Psoas muscle (tissue), 8 donors: ENCODE measurements around the gene MPPED1. TPM values are rescaled to one million over a fixed set of nuclear protein-coding genes. Genes with fewer than 3 reads are reported as not detected.

Experiments
- ATAC-seq, 4 donors: fragments of 200-7000 bp; cut with Tn5 transposase; one replicate each; pipeline ENCODE4 v1.9.1; 2020; ENCODE audit warnings: moderate library complexity in 3 of 4, mild to moderate bottlenecking in 2 of 4
- DNase-seq, 2 donors: peaks; one replicate each; pipeline ENCODE4 v3.0.0-alpha.2; 2020
- H3K27ac ChIP-seq: fragments of 200-600 bp; one replicate; pipeline ENCODE4 v1.8.0; 2022
- H3K27me3 ChIP-seq, 3 donors: fragments of 200-600 bp in 1 of 3; one replicate each; pipeline versions ENCODE4 v1.6.1 to v1.8.0; 2013 to 2022; ENCODE audit warnings: low read length in 2 of 3, mild to moderate bottlenecking in 2 of 3, moderate library complexity in 1 of 3; ENCODE audit not compliant: insufficient read depth in 3 of 3
- H3K36me3 ChIP-seq, 2 donors: fragments of 200-600 bp in 1 of 2; one replicate each; pipeline versions ENCODE4 v1.6.1 to v1.8.0; 2013 to 2022; ENCODE audit warnings: low read depth in 1 of 2, mild to moderate bottlenecking in 1 of 2, moderate library complexity in 1 of 2; ENCODE audit not compliant: insufficient read depth in 1 of 2
- H3K4me1 ChIP-seq: fragments of 200-600 bp; one replicate; pipeline ENCODE4 v1.8.0; 2022
- H3K4me3 ChIP-seq: fragments of 200-600 bp; one replicate; pipeline ENCODE4 v1.8.0; 2022; ENCODE audit warnings: mild to moderate bottlenecking
- H3K9me3 ChIP-seq: fragments of 200-600 bp; one replicate; pipeline ENCODE4 v1.8.0; 2022
- CTCF ChIP-seq: fragments of 200-600 bp; IDR thresholded peaks from one replicate; pipeline ENCODE4 v1.8.0; 2022; ENCODE audit warnings: antibody characterized with exemption
- WGBS, 3 donors: extraction: QIAGEN DNeasy Blood & Tissue Kit; methylation state at CpG; one replicate each; pipeline versions ENCODE4 v1.1.6 to v1.1.7; 2013; 5-methylcytosine and 5-hydroxymethylcytosine counted together
- intact Hi-C, 2 donors: fragments of 100-400 bp; cut with DNase I; formaldehyde crosslinking; loops; one replicate each; pipeline versions ENCODE4 v1.11.0 to v1.14.2; 2022
- polyA plus RNA-seq, 3 donors: library from polyadenylated mRNA; stranded (reverse); fragments of 200-250 nt; gene quantifications; one replicate each; pipeline ENCODE4 v1.2.3, GENCODE V29; 2013
- total RNA-seq, 4 donors: library from RNA; stranded (reverse); fragmentation: NEBNext Ultra II Directional in 2 of 4; extraction: Animal tissue kit (Norgen Biotek cat#: 25700) in 2 of 4; gene quantifications; one replicate each; pipeline versions ENCODE4 v1.2.1 to v1.2.4, GENCODE V29; 2021 to 2023
- donor health status: healthy with polysubstance abuse.
- donor health status: DM: no; HTN: no; CAD: no; lungs with moderate emphysema.
- donor health status: Bipolar disorder and iron deficiency.
- donor health status: healthy.
- donor health status: DM: yes; HTN: yes; CAD: no.
- donor health status: DM: no; HTN: no; CAD: no.
- donor health status: DM: no; HTN: no; CAD: no.
- donor health status: DM: yes; HTN: yes; CAD: no.

MPPED1 gene
- total and polyA plus RNA-seq, 7 donors = 0.04 to 0.10 TPM; not detected in 5

- intact Hi-C loops = no loop called here
- no peak for TF ChIP-seq CTCF
- H3K36me3 ChIP-seq = no peaks in the 10 kb centered on the region
- no peak overlapping the region for H3K27ac ChIP-seq
- no peaks in the 10 kb centered on the region for H3K4me1 ChIP-seq
- H3K4me3 ChIP-seq = no peak overlapping the region
- 79 to 90% (median 83%) methylated on average over 22 of the region's 22 CpGs for WGBS, 3 donors
- peaks cover 0 to 68% (median 20%) of the 10 kb centered on the region in 3 donors for H3K27me3 ChIP-seq
- H3K9me3 ChIP-seq = no peaks in the 10 kb centered on the region
- DNase-seq (peak in 1 of 2 donors; percentile 45), ATAC-seq (no peak)
These were observed 14.4 kb downstream of the MPPED1 start for GRCh38 chr22:43425976-43426785.

- 60 to 66% (median 64%) methylated on average over 7 of the region's 7 CpGs for WGBS, 3 donors
- no peak for TF ChIP-seq CTCF
- DNase-seq (no peak), ATAC-seq (no peak)
- no peaks in the 10 kb centered on the region for H3K4me1 ChIP-seq
- H3K9me3 ChIP-seq = no peaks in the 10 kb centered on the region
- H3K36me3 ChIP-seq = no peaks in the 10 kb centered on the region
- H3K27ac ChIP-seq = no peak overlapping the region
- H3K4me3 ChIP-seq = no peak overlapping the region
- intact Hi-C loops = no loop called here
- peaks cover 0 to 72% (median 22%) of the 10 kb centered on the region in 3 donors for H3K27me3 ChIP-seq
These were observed 15.0 kb downstream of the MPPED1 start for GRCh38 chr22:43426816-43427215.

GRCh38 chr22:43427296-43428004, 15.6 kb downstream of the MPPED1 start:
- Histone ChIP-seq H3K9me3 (no peaks in the 10 kb centered on the region), H3K27ac (no peak overlapping the region), H3K4me1 (no peaks in the 10 kb centered on the region), H3K27me3 (peaks cover 0 to 74% (median 22%) of the 10 kb centered on the region in 3 donors), H3K4me3 (no peak overlapping the region), H3K36me3 (no peaks in the 10 kb centered on the region)
- TF ChIP-seq CTCF = no peak
- peak in 1 of 2 donors; percentile 30 for DNase-seq
- intact Hi-C loops = no loop called here
- WGBS, 3 donors = 67 to 71% (median 70%) methylated on average over 22 to 23 of the region's 23 CpGs
- ATAC-seq = no peak

GRCh38 chr22:43428005-43428485, 16.2 kb downstream of the MPPED1 start:
- H3K4me1 ChIP-seq = no peaks in the 10 kb centered on the region
- H3K36me3 ChIP-seq = no peaks in the 10 kb centered on the region
- no peak for DNase-seq
- peaks cover 0 to 73% (median 25%) of the 10 kb centered on the region in 3 donors for H3K27me3 ChIP-seq
- WGBS, 3 donors = 38 to 49% (median 44%) methylated on average over 10 of the region's 10 CpGs
- TF ChIP-seq CTCF = no peak
- intact Hi-C loops = no loop called here
- no peak for ATAC-seq
- H3K27ac ChIP-seq = no peak overlapping the region
- H3K9me3 ChIP-seq = no peaks in the 10 kb centered on the region
- H3K4me3 ChIP-seq = no peak overlapping the region
